ENCODE measurements around the gene SMYD3.

Gene SMYD3

GRCh38 chr1:246317332-246318035 lies 189.6 kb downstream of the SMYD3 start:
- no peak overlapping the region for H3K4me3 Mint-ChIP-seq
- H3K27ac Mint-ChIP-seq, result no peak overlapping the region
- peaks cover 16% of the 10 kb centered on the region for H3K36me3 Mint-ChIP-seq (ENCODE audit: low read depth)
- H3K4me1 Mint-ChIP-seq (ENCODE audit: low read depth), result peaks cover 4% of the 10 kb centered on the region
- no peaks in the 10 kb centered on the region for H3K9me3 Mint-ChIP-seq
- H3K27me3 Mint-ChIP-seq, result no peaks in the 10 kb centered on the region

GRCh38 chr1:246311461-246311860 lies 195.6 kb downstream of the SMYD3 start:
- peaks cover 3% of the 10 kb centered on the region for H3K9me3 Mint-ChIP-seq
- no peaks in the 10 kb centered on the region for H3K27me3 Mint-ChIP-seq
- no peak overlapping the region for H3K4me3 Mint-ChIP-seq
- peaks cover 30% of the 10 kb centered on the region for H3K36me3 Mint-ChIP-seq (ENCODE audit: low read depth)
- no peak overlapping the region for H3K27ac Mint-ChIP-seq
- H3K4me1 Mint-ChIP-seq (ENCODE audit: low read depth), result no peaks in the 10 kb centered on the region

- no peaks in the 10 kb centered on the region for H3K27me3 Mint-ChIP-seq
- H3K36me3 Mint-ChIP-seq (ENCODE audit: low read depth), result peaks cover 22% of the 10 kb centered on the region
- H3K4me1 Mint-ChIP-seq (ENCODE audit: low read depth), result no peaks in the 10 kb centered on the region
- H3K9me3 Mint-ChIP-seq, result peaks cover 3% of the 10 kb centered on the region
- H3K27ac Mint-ChIP-seq, result no peak overlapping the region
- H3K4me3 Mint-ChIP-seq, result no peak overlapping the region
Observed at GRCh38 chr1:246309247-246309884, 197.7 kb downstream of the SMYD3 start.

GRCh38 chr1:246308533-246309075 lies 198.5 kb downstream of the SMYD3 start:
- no peaks in the 10 kb centered on the region for H3K27me3 Mint-ChIP-seq
- H3K27ac Mint-ChIP-seq, result no peak overlapping the region
- peaks cover 22% of the 10 kb centered on the region for H3K36me3 Mint-ChIP-seq (ENCODE audit: low read depth)
- no peak overlapping the region for H3K4me3 Mint-ChIP-seq
- no peaks in the 10 kb centered on the region for H3K4me1 Mint-ChIP-seq (ENCODE audit: low read depth)
- peaks cover 3% of the 10 kb centered on the region for H3K9me3 Mint-ChIP-seq

- H3K27me3 Mint-ChIP-seq, result no peaks in the 10 kb centered on the region
- H3K27ac Mint-ChIP-seq, result no peak overlapping the region
- no peak overlapping the region for H3K4me3 Mint-ChIP-seq
- H3K9me3 Mint-ChIP-seq, result peaks cover 3% of the 10 kb centered on the region
- H3K36me3 Mint-ChIP-seq (ENCODE audit: low read depth), result peaks cover 15% of the 10 kb centered on the region
- H3K4me1 Mint-ChIP-seq (ENCODE audit: low read depth), result no peaks in the 10 kb centered on the region
Observed at GRCh38 chr1:246306415-246307037, 200.6 kb downstream of the SMYD3 start.

- peaks cover 22% of the 10 kb centered on the region for H3K36me3 Mint-ChIP-seq (ENCODE audit: low read depth)
- H3K4me1 Mint-ChIP-seq (ENCODE audit: low read depth), result no peaks in the 10 kb centered on the region
- no peak overlapping the region for H3K27ac Mint-ChIP-seq
- no peaks in the 10 kb centered on the region for H3K27me3 Mint-ChIP-seq
- H3K9me3 Mint-ChIP-seq, result no peaks in the 10 kb centered on the region
- no peak overlapping the region for H3K4me3 Mint-ChIP-seq
Observed at GRCh38 chr1:246304484-246305259, 202.4 kb downstream of the SMYD3 start.

- H3K27ac Mint-ChIP-seq, result no peak overlapping the region
- H3K4me3 Mint-ChIP-seq, result no peak overlapping the region
- no peaks in the 10 kb centered on the region for H3K27me3 Mint-ChIP-seq
- H3K9me3 Mint-ChIP-seq, result no peaks in the 10 kb centered on the region
- no peaks in the 10 kb centered on the region for H3K4me1 Mint-ChIP-seq (ENCODE audit: low read depth)
- peaks cover 17% of the 10 kb centered on the region for H3K36me3 Mint-ChIP-seq (ENCODE audit: low read depth)
Observed at GRCh38 chr1:246302711-246303317, 204.3 kb downstream of the SMYD3 start.

GRCh38 chr1:246302251-246302625 lies 204.8 kb downstream of the SMYD3 start:
- no peaks in the 10 kb centered on the region for H3K27me3 Mint-ChIP-seq
- no peaks in the 10 kb centered on the region for H3K9me3 Mint-ChIP-seq
- no peaks in the 10 kb centered on the region for H3K4me1 Mint-ChIP-seq (ENCODE audit: low read depth)
- H3K36me3 Mint-ChIP-seq (ENCODE audit: low read depth), result peaks cover 17% of the 10 kb centered on the region
- H3K27ac Mint-ChIP-seq, result no peak overlapping the region
- H3K4me3 Mint-ChIP-seq, result no peak overlapping the region

GRCh38 chr1:246301553-246302250 lies 205.4 kb downstream of the SMYD3 start:
- Mint-ChIP-seq H3K27ac (no peak overlapping the region), H3K36me3 (ENCODE audit: low read depth) (peaks cover 16% of the 10 kb centered on the region), H3K4me1 (ENCODE audit: low read depth) (no peaks in the 10 kb centered on the region), H3K27me3 (no peaks in the 10 kb centered on the region), H3K4me3 (no peak overlapping the region), H3K9me3 (no peaks in the 10 kb centered on the region)

GRCh38 chr1:246300626-246301549 lies 206.2 kb downstream of the SMYD3 start:
- H3K4me1 Mint-ChIP-seq (ENCODE audit: low read depth), result no peaks in the 10 kb centered on the region
- H3K27me3 Mint-ChIP-seq, result no peaks in the 10 kb centered on the region
- H3K9me3 Mint-ChIP-seq, result no peaks in the 10 kb centered on the region
- H3K27ac Mint-ChIP-seq, result no peak overlapping the region
- peaks cover 18% of the 10 kb centered on the region for H3K36me3 Mint-ChIP-seq (ENCODE audit: low read depth)
- H3K4me3 Mint-ChIP-seq, result no peak overlapping the region

GRCh38 chr1:246297279-246298265 lies 209.5 kb downstream of the SMYD3 start:
- Mint-ChIP-seq H3K36me3 (ENCODE audit: low read depth) (peaks cover 22% of the 10 kb centered on the region), H3K4me3 (no peak overlapping the region), H3K4me1 (ENCODE audit: low read depth) (no peaks in the 10 kb centered on the region), H3K27me3 (no peaks in the 10 kb centered on the region), H3K9me3 (no peaks in the 10 kb centered on the region), H3K27ac (no peak overlapping the region)

- Mint-ChIP-seq H3K9me3 (no peaks in the 10 kb centered on the region), H3K36me3 (ENCODE audit: low read depth) (peaks cover 19% of the 10 kb centered on the region), H3K4me3 (no peak overlapping the region), H3K4me1 (ENCODE audit: low read depth) (no peaks in the 10 kb centered on the region), H3K27ac (no peak overlapping the region), H3K27me3 (no peaks in the 10 kb centered on the region)
Observed at GRCh38 chr1:246295968-246296367, 211.1 kb downstream of the SMYD3 start.
